Measurements from ENCODE around the gene ANKRD29. TPM values are rescaled to one million over a fixed set of nuclear protein-coding genes. Genes with fewer than 3 reads are reported as not detected.

ANKRD29 gene
- total RNA-seq, 6 experiments from 2014 or later, result 0.13 to 0.50 (median 0.22) TPM

GRCh38 chr18:23683155-23683554 is 20.4 kb upstream of the ANKRD29 start:
- Mint-ChIP-seq H3K27me3 (ENCODE audit: insufficient read depth) (peaks cover 25% of the 10 kb centered on the region), H3K4me1 (ENCODE audit: low read depth) (peaks cover 24% of the 10 kb centered on the region), H3K4me3 (no peak overlapping the region), H3K36me3 (ENCODE audit: low read depth) (no peaks in the 10 kb centered on the region), H3K9me3 (no peaks in the 10 kb centered on the region), H3K27ac (no peak overlapping the region)
- no peak for DNase-seq
- no peak for TF ChIP-seq CTCF (IDR thresholded peaks at IDR 0.05)

DNA sequence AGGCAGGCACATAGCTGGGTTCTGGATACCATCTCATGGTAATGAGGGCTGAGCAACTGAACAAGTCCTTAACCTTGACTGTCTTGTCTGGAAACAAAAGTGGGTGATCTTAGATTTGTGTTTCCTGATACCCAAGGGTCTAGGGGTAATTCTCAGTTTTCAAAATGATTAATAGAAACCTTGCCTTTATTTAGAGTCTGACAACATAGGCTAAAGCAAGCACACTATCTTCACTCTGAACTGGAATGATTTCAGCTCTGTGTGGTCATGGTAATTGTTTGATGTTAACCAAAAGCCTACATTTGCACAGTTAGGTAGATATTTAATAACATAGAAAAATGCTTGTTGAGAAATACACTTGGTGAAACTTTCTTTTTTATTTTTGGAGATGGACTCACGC is 19.8 kb upstream of the ANKRD29 start:
- Mint-ChIP-seq H3K9me3 (no peaks in the 10 kb centered on the region), H3K27ac (no peak overlapping the region), H3K4me3 (no peak overlapping the region), H3K36me3 (ENCODE audit: low read depth) (no peaks in the 10 kb centered on the region), H3K27me3 (ENCODE audit: insufficient read depth) (peaks cover 25% of the 10 kb centered on the region), H3K4me1 (ENCODE audit: low read depth) (peaks cover 24% of the 10 kb centered on the region)
- TF ChIP-seq CTCF (IDR thresholded peaks at IDR 0.05), result no peak
- no peak for DNase-seq

DNA sequence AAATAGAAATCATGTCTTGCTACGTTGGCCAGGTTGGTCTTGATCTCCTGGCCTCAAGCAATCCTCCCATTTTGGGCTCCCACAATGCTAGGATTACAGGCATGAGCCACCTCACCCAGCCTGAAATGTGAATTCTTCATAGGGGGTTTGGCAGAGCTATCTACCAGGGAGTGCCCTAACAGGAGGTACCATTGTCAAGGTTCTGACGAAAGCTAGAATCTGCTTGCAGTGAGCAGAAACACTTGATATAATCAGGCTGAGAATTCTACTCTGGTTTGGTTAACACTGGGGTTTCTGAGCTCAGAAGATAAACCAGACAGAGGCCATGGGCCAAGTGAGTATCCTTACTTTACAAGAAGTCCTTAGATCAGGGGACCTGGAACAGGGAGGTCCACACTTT is 19.3 kb upstream of the ANKRD29 start:
- Mint-ChIP-seq H3K36me3 (ENCODE audit: low read depth) (no peaks in the 10 kb centered on the region), H3K4me1 (ENCODE audit: low read depth) (peaks cover 24% of the 10 kb centered on the region)

GRCh38 chr18:23675896-23676295 is 13.2 kb upstream of the ANKRD29 start:
- DNase-seq, result no peak
- H3K27me3 Mint-ChIP-seq (ENCODE audit: insufficient read depth), result peaks cover 31% of the 10 kb centered on the region
- H3K9me3 Mint-ChIP-seq, result no peaks in the 10 kb centered on the region
- no peak overlapping the region for H3K4me3 Mint-ChIP-seq
- TF ChIP-seq CTCF (IDR thresholded peaks at IDR 0.05), result no peak
- no peak overlapping the region for H3K27ac Mint-ChIP-seq
- no peaks in the 10 kb centered on the region for H3K4me1 Mint-ChIP-seq (ENCODE audit: low read depth)
- no peaks in the 10 kb centered on the region for H3K36me3 Mint-ChIP-seq (ENCODE audit: low read depth)

More for the DNA sequence above, 19.3 kb upstream of the ANKRD29 start:
- DNase-seq, result no peak
- no peak overlapping the region for H3K27ac Mint-ChIP-seq
- peaks cover 24% of the 10 kb centered on the region for H3K27me3 Mint-ChIP-seq (ENCODE audit: insufficient read depth)
- no peak for TF ChIP-seq CTCF (IDR thresholded peaks at IDR 0.05)
- H3K9me3 Mint-ChIP-seq, result no peaks in the 10 kb centered on the region
- H3K4me3 Mint-ChIP-seq, result no peak overlapping the region

GRCh38 chr18:23675236-23675635 is 12.5 kb upstream of the ANKRD29 start:
- Mint-ChIP-seq H3K9me3 (no peaks in the 10 kb centered on the region), H3K27me3 (ENCODE audit: insufficient read depth) (peaks cover 33% of the 10 kb centered on the region), H3K4me3 (no peak overlapping the region), H3K27ac (no peak overlapping the region), H3K4me1 (ENCODE audit: low read depth) (no peaks in the 10 kb centered on the region), H3K36me3 (ENCODE audit: low read depth) (no peaks in the 10 kb centered on the region)
- DNase-seq, result no peak
- no peak for TF ChIP-seq CTCF (IDR thresholded peaks at IDR 0.05)

GRCh38 chr18:23673725-23674124 is 11.0 kb upstream of the ANKRD29 start:
- H3K9me3 Mint-ChIP-seq, result no peaks in the 10 kb centered on the region
- no peak for TF ChIP-seq CTCF (IDR thresholded peaks at IDR 0.05)
- no peak for DNase-seq
- peaks cover 36% of the 10 kb centered on the region for H3K27me3 Mint-ChIP-seq (ENCODE audit: insufficient read depth)
- H3K4me1 Mint-ChIP-seq (ENCODE audit: low read depth), result no peaks in the 10 kb centered on the region
- no peak overlapping the region for H3K4me3 Mint-ChIP-seq
- no peak overlapping the region for H3K27ac Mint-ChIP-seq
- H3K36me3 Mint-ChIP-seq (ENCODE audit: low read depth), result no peaks in the 10 kb centered on the region

Measured in HFFc6 (cell line).